Spleen (tissue), 7 donors: Measurements from ENCODE around the gene HLCS.

Experiments used
- POLR2A ChIP-seq, 3 donors: fragments of 450-650 bp; IDR thresholded peaks; one replicate each; pipeline ENCODE4 v1.5.1; 2017; ENCODE audit warnings: antibody characterized with exemption in 3 of 3, mild to moderate bottlenecking in 1 of 3
- TF ChIP-seq, protein P1 (sequence below), 11 experiments: fragments of 200-600 bp in 7 of 11; fragments of 450-650 bp in 4 of 11; sonication (generic) in 4 of 11; IDR thresholded peaks in 8 of 11; conservative IDR thresholded peaks in 3 of 11; 1 replicate in 7 of 11; 2 replicates in 4 of 11; pipeline versions ENCODE4 v1.4.0 to v1.8.0; 2016 to 2021; ENCODE audit warnings: antibody characterized with exemption in 11 of 11, inconsistent platforms in 4 of 11, mild to moderate bottlenecking in 1 of 11
- donor health status: DM: no; HTN: no; CAD: no; lungs with moderate emphysema.
- donor health status: DM: no; HTN: no; CAD: no.
- donor health status: DM: no; HTN: no; CAD: no.

DNA sequence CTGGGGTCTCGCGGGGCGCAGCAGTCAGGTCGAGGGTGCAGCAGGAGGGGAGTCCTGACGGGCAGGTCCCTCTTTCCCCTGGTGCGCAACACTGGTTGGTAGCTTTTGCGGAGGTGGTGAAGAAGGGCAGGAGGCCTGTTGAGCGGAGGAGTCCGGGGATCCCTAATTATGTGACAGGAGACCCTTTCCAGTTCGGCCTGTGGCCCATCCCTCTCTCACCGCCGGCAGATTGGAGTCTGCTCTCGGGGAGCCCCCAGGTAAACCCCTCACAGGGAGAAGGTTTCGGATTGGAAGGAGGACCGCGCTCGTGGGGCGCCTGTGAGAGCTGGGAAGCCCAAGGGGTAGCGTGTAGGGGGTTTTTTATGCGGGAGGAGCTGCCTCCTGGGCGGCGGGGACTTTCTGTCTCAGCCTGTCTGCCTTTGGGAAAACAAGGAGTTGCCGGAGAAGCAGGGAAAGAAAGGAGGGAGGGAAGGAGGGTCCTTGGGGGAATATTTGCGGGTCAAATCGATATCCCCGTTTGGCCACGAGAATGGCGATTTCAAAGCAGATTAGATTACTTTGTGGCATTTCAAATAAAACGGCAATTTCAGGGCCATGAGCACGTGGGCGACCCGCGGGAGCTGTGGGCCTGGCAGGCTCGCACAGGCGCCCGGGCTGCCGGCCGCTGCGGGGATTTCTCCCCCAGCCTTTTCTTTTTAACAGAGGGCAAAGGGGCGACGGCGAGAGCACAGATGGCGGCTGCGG, 258.0 kb downstream of the HLCS start:
- TF ChIP-seq, protein P1, sequence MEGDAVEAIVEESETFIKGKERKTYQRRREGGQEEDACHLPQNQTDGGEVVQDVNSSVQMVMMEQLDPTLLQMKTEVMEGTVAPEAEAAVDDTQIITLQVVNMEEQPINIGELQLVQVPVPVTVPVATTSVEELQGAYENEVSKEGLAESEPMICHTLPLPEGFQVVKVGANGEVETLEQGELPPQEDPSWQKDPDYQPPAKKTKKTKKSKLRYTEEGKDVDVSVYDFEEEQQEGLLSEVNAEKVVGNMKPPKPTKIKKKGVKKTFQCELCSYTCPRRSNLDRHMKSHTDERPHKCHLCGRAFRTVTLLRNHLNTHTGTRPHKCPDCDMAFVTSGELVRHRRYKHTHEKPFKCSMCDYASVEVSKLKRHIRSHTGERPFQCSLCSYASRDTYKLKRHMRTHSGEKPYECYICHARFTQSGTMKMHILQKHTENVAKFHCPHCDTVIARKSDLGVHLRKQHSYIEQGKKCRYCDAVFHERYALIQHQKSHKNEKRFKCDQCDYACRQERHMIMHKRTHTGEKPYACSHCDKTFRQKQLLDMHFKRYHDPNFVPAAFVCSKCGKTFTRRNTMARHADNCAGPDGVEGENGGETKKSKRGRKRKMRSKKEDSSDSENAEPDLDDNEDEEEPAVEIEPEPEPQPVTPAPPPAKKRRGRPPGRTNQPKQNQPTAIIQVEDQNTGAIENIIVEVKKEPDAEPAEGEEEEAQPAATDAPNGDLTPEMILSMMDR (IDR thresholded peaks at IDR 0.05 in 8 of 11, conservative IDR thresholded peaks at IDR 0.05 in 3 of 11): no peak
- no peak for TF ChIP-seq POLR2A (IDR thresholded peaks at IDR 0.05)
